DMS153 (cell line): Measurements from ENCODE around the gene ATP4A.

ENCODE experiments used
- DNase-seq: peaks from one replicate; lab custom pipeline; 2025; lab: John Stamatoyannopoulos, UW

ATP4A gene

GRCh38 chr19:35565016-35565856 lies 1.8 kb upstream of the ATP4A start:
- DNase-seq: no peak

DNA sequence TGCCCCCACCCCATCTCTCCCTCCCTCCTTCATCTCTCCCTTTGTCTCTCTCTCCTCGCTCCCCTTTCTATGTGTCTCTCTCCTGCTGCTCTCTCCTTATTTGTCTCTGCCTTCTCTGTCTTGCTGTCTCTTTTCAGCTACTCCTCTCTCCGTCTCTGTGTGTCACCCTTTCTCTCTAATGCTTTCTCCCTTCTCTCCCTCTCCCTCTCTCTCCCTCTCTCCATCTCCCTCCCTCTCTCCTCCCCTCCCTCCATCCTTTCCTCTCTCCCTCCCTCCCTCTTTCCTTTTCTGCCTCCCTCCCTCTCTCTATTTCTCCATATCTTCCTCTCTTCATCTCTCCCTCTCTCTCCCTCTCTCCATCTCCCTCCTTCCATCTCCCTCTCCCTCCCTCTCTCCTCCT lies 682 bp downstream of the ATP4A start:
- no peak for DNase-seq

- no peak for DNase-seq
Observed at GRCh38 chr19:35562336-35562735, 1.1 kb downstream of the ATP4A start.

- DNase-seq: no peak
Observed at GRCh38 chr19:35561436-35561835, 2.0 kb downstream of the ATP4A start.

DNA sequence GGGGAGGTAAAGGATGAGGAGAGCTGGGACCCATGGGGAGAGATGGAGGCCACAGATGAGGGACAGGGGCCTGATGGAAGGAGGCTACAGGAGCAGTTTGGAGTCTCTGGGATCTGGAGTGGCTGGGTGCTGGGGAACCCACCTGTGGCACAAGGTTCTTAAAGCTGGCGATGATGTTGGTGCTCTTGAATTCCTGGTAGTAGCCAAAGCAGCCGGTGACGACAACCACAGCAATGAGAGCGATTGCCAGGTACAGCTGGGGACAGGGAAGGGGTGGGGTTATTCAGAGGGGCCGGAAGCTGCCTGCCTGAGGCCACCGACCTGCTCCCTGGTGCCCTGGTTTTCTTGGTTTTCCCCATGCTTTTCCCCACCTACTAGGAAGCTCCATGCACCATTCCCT lies 2.8 kb downstream of the ATP4A start:
- no peak for DNase-seq

- DNase-seq: no peak
Observed at GRCh38 chr19:35560271-35560670, 3.2 kb downstream of the ATP4A start.

DNA sequence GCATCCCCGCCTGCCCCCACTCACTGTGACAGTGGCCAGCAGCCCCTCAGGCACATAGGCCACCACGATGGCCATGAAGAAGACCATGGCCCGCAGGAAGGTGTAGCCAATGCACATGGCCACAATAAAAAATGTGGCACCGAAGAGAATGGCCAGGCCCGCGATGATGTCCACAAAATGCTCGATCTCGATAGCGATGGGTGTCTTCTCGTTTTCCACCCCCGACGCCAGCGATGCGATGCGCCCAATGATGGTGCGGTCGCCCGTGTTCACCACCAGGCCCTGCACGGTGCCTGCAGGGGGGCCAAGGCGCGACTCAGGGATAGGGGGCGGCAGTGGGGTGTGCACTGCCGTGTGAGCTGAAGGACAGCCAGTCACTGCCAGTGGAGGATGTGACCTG lies 3.7 kb downstream of the ATP4A start:
- DNase-seq: no peak

DNA sequence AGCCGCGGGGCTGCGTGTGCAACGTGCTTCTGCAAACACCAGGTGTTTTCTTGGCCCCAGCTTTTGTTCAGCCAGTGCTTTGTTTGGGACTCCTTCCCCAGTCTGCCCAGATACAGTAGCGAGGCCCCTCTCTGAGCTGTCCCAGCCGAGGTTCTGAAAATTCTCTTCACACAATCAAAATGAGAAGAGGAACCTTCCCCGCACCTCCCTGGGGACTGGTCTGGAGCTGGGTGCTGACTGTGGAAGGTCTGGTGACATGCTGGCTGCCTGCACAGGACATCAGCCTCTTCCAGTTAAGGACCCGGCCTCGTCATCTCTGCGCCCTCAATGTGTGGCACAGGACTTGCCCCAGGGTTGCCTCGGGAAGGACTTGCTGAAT lies 4.2 kb downstream of the ATP4A start:
- DNase-seq: no peak

- no peak for DNase-seq
Observed at GRCh38 chr19:35558400-35559280, 4.8 kb downstream of the ATP4A start.

DNA sequence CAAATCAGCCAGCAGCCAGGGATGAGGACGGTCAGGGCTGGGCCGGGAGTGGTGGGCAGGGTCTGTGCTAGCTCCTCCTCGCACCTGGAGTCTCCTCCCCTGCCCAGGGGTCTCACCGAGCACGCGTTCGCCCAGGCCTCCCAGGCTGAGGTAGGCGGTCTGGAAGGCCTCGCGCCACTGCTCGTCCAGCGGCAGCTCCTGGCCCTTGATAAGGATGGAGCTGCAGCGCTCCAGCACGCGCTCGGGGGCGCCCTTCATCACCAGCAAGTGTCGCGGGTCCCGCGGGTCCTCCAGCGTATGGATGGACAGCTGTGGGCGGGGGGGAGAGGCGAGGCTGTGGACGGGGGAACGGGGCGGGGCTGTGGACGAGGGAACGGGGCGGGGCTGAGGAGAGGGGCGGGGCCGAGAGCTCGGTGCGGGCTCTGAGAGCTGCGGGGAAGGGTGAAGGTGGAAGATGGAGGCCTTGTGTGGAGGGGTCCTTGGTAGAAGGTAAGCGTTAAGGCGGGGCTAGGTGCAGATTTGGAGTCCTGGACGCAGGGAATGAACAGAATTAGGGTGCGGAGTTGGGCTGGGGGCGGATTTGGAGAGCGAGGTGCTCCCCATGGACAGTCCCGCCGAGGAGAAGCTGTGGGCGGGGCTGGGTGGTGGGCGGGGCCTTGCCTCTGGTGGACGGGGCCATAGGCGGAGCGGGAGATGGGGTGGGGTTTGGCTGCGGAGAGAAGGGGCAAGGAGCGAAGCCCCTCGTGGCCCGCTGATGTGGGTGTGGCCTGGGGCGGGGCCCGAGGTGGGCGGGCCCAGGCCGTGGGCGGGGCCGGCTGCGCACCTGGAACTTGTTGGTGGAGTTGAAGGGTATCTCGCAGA lies 5.7 kb downstream of the ATP4A start:
- DNase-seq: peak; percentile 40

DNA sequence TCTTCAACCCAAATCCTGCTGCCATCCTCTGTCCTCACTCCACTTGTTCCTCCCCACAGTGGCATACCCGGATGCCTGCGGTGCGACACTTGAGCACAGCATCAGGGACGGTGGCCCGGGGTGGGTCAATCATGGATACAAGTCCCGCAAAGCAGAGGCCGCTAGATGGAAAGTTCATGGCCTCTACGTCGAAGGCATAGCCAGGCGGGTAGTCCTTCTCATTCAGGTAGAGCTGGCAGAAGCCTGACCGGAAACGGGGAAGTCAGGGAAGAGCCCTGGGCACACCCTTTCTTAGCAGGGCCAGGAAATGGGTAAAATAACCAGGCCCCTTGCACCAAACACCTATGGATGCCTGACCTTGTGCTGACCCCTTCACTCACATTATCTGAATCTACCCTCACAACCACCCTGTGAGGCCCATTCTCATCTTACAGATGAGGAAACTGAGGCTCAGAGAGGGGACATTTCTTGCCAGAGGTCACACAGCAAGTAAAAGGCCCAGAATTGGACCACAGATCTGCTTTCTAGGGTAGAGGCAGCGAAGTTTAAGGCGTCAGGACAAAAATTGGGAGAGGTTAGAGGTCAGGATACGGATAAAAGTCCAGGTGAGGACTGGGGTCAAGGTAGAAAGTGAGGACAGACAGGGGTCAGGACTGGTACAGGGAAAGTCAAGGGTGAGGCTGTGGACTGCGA lies 6.5 kb downstream of the ATP4A start:
- DNase-seq: no peak

- no peak for DNase-seq
Observed at GRCh38 chr19:35556025-35556590, 7.3 kb downstream of the ATP4A start.

GRCh38 chr19:35555301-35556005 lies 8.0 kb downstream of the ATP4A start:
- DNase-seq: no peak

DNA sequence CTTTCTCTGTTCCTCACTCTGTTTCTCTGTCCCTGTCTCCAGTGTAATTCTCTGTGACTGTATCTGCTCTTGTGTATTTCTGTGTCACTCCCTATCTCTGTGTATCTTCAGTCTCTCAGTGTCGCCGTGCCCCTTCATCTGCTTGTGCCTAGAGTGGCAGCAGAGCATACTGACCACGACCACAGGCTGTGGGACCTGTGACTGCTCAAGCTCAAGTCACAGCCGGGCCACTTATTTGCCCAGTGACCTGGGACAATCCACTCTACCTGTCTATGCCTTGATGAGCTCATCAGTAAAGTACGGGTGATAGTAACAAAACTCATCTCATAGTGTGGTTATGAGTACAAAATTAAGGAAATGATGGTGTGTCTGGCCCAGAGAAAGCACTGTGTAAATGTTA lies 9.4 kb downstream of the ATP4A start:
- no peak for DNase-seq

DNA sequence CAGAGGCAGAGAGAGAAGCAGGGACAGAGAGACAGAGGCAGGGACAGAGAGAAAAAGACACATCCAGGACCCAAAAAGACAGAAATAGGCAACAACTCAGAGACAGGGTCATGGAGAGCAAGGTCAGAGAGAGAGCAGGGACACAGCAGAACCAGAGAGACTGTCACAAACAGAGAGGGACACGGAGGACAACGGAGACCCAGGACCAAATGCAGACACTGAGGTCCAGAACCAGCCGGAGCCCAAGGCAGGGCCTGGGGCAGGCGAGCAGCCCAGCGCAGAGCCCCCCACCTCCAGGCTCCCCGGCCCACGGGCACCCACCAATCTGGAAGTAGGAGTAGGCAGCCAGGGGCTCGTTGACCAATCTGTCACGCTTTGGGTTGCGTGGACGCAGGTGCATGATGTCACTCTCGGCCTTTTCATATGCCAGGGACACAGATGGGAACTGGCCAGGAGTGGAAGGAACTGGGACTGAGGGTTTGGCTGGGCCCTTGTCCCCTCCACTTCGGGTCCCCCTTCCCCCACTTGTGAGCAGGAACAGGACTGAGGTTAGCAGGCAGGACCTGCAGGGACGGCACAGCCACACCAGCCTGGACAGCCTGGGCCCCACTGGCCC lies 10.0 kb downstream of the ATP4A start:
- DNase-seq: no peak

DNA sequence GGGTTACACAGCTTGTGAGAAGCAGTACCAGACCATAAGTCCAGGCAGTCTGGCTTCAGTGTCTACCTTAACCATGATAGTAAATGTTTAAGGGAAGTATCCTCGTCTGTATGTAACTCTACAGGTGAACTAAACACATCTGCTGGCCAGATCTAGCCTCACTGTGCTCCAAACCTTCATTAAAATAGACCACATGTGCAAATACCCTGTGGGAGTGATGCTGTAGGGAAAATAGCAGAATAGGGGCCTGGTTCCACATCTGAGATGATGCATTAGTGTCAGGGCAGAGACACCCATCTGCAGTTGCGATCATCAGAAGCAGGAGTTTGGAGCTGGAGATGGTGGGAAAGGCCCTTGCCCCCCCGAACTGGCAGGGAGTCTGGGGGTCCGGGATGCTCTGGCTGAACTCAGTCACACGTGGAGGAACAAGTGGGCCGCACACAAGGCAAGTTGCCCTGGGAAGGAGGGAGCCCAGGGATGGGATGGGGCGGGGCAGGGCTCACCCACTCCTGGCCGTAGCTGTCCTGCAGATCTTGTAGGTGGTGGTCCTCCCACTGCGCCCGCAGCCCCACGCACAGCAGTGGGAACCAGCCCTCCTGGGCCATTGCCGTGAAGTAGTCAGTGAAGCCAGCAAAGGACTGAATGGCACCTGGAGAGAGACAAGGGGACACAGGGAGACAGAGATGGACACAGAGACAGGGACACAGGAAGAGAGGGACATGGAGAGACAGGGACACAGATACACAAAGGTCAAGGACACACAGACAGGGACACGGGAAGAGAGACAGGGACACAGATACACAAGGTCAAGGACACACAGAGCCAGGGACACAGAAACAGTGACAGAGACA lies 10.7 kb downstream of the ATP4A start:
- no peak for DNase-seq

GRCh38 chr19:35551091-35551810 lies 12.2 kb downstream of the ATP4A start:
- DNase-seq: no peak

DNA sequence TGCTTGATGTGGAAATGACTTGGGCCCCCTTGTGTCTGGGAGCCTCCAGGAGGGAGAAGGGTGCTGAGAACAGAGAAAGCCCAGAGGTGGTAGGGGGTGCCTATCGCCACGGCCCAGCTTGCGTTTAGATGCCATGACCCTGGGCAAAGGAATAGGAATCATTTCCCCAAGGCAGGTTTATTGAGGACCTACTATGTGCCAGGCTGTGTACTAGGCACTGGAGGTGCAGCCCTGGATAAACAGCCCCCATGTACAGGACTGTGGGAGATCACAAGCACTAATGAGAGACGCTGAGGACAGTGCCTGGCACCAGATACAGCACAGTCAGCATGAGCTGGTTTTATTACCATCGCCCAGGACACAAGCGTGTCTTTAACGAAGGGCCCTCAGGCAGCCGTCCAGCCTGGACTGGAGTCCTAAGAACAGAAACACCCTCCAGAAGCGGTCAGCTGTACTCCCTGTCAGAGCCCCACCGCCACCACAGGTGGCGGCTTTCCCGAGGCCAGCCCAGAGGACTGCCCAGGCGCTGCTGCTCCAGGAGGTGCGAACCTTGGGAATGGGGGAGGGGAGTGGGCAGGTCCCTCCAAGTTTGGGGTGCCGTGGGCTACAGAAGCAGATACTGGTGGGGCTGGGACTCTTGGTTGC lies 13.5 kb downstream of the ATP4A start:
- no peak for DNase-seq
